Measurements from ENCODE around the gene ROR1. TPM values are rescaled to one million over a fixed set of nuclear protein-coding genes. Genes with fewer than 3 reads are reported as not detected.

The ROR1 gene
- total RNA-seq, 4 donors from 2014 or later, result 5.1 to 7.3 (median 6.5) TPM

GRCh38 chr1:63892632-63893395 is 119.0 kb downstream of the ROR1 start:
- WGBS, result 72% methylated on average over 8 of the region's 8 CpGs
- no peaks in the 10 kb centered on the region for H3K36me3 ChIP-seq
- peak overlapping the region in 1 of 4 donors; percentile 8 for H3K4me3 ChIP-seq
- H3K4me1 ChIP-seq, result peaks cover 0 to 10% (median 6%) of the 10 kb centered on the region in 4 donors
- intact Hi-C loops (cut with DNase I), result no loop called here
- H3K9me3 ChIP-seq, result peaks cover 0 to 3% (median 0%) of the 10 kb centered on the region in 4 donors
- no peak for DNase-seq (ENCODE audit: extremely low spot score)
- no peak for TF ChIP-seq EP300 (IDR thresholded peaks at IDR 0.05)
- TF ChIP-seq, protein P1, sequence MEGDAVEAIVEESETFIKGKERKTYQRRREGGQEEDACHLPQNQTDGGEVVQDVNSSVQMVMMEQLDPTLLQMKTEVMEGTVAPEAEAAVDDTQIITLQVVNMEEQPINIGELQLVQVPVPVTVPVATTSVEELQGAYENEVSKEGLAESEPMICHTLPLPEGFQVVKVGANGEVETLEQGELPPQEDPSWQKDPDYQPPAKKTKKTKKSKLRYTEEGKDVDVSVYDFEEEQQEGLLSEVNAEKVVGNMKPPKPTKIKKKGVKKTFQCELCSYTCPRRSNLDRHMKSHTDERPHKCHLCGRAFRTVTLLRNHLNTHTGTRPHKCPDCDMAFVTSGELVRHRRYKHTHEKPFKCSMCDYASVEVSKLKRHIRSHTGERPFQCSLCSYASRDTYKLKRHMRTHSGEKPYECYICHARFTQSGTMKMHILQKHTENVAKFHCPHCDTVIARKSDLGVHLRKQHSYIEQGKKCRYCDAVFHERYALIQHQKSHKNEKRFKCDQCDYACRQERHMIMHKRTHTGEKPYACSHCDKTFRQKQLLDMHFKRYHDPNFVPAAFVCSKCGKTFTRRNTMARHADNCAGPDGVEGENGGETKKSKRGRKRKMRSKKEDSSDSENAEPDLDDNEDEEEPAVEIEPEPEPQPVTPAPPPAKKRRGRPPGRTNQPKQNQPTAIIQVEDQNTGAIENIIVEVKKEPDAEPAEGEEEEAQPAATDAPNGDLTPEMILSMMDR (IDR thresholded peaks at IDR 0.05), result no peak
- no peak for TF ChIP-seq POLR2AphosphoS5 (IDR thresholded peaks at IDR 0.05)
- no peak for TF ChIP-seq POLR2A (IDR thresholded peaks at IDR 0.05; ENCODE audit: low read depth)
- H3K27me3 ChIP-seq, result no peaks in the 10 kb centered on the region
- H3K27ac ChIP-seq (replicated peaks in 1 of 4), result peak overlapping the region in 3 of 4 donors; percentile 7 to 59 (median 49)

DNA sequence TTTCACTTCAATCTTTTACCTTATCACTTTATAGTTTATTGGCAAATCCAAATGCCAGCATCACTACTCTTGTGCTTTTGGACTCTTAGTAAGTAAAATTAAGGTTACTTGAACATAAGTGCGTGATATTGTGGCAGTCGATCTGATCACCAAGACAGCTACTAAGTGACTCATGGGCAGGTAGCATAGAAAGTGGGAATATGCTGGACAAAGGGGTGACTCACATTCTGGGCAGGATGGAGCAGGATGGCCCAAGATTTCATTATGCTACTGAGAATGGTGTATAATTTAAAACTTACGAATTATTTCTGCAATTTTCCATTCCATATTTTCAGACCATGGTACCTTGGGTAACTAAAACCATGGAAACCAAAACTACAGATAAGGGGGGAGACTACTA is 120.2 kb downstream of the ROR1 start:
- H3K9me3 ChIP-seq, result peaks cover 0 to 5% (median 0%) of the 10 kb centered on the region in 4 donors
- no peaks in the 10 kb centered on the region for H3K36me3 ChIP-seq
- no peak for DNase-seq (ENCODE audit: extremely low spot score)
- H3K27me3 ChIP-seq, result no peaks in the 10 kb centered on the region
- H3K27ac ChIP-seq (replicated peaks in 1 of 4), result no peak overlapping the region
- 97% methylated on average over 3 of the region's 3 CpGs for WGBS
- intact Hi-C loops (cut with DNase I), result no loop called here
- H3K4me1 ChIP-seq, result peaks cover 6 to 16% (median 8%) of the 10 kb centered on the region in 4 donors
- no peak overlapping the region for H3K4me3 ChIP-seq
- TF ChIP-seq, protein P1 (IDR thresholded peaks at IDR 0.05), result no peak

- DNase-seq (ENCODE audit: extremely low spot score), result no peak
- peaks cover 0 to 5% (median 0%) of the 10 kb centered on the region in 4 donors for H3K9me3 ChIP-seq
- no peak overlapping the region for H3K27ac ChIP-seq (replicated peaks in 1 of 4)
- intact Hi-C loops (cut with DNase I), result no loop called here
- peaks cover 6 to 16% (median 11%) of the 10 kb centered on the region in 4 donors for H3K4me1 ChIP-seq
- 81% methylated on average over 3 of the region's 3 CpGs for WGBS
- H3K27me3 ChIP-seq, result no peaks in the 10 kb centered on the region
- no peak overlapping the region for H3K4me3 ChIP-seq
- TF ChIP-seq POLR2AphosphoS5 (IDR thresholded peaks at IDR 0.05), result no peak
- no peak for TF ChIP-seq POLR2A (IDR thresholded peaks at IDR 0.05; ENCODE audit: low read depth)
- TF ChIP-seq, protein P1 (IDR thresholded peaks at IDR 0.05), result no peak
- H3K36me3 ChIP-seq, result no peaks in the 10 kb centered on the region
These were observed 120.9 kb downstream of the ROR1 start for GRCh38 chr1:63894627-63895265.

DNA sequence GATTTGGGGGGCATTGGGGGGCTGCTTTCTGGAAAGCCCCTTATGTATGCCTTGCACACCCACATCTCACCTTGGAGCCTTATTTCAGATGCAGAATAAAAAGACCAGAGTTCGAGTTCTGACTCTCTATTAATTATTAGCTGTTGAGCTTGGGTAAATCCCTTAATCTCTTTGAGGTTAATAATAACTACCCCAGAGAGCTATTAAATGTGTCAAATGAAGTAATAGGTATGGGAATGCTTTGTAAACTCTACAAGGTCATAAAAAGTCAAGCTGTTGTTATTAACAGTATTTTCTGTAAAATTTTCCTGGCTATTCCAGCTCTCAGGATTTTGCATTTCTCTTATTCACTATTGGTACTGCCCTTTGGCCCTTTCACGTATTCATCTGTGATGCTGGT is 122.9 kb downstream of the ROR1 start:
- intact Hi-C loops (cut with DNase I), result no loop called here
- no peaks in the 10 kb centered on the region for H3K27me3 ChIP-seq
- H3K4me3 ChIP-seq, result no peak overlapping the region
- DNase-seq (ENCODE audit: extremely low spot score), result no peak
- peaks cover 0 to 5% (median 0%) of the 10 kb centered on the region in 4 donors for H3K9me3 ChIP-seq
- H3K27ac ChIP-seq (replicated peaks in 1 of 4), result no peak overlapping the region
- 92% methylated on average over 2 of the region's 2 CpGs for WGBS
- TF ChIP-seq POLR2A (IDR thresholded peaks at IDR 0.05; ENCODE audit: low read depth) (no peak), EP300 (IDR thresholded peaks at IDR 0.05) (no peak), POLR2AphosphoS5 (IDR thresholded peaks at IDR 0.05) (no peak)
- TF ChIP-seq, protein P1 (IDR thresholded peaks at IDR 0.05), result no peak
- peaks cover 6 to 16% (median 11%) of the 10 kb centered on the region in 4 donors for H3K4me1 ChIP-seq
- no peaks in the 10 kb centered on the region for H3K36me3 ChIP-seq
